ENCODE results near the gene SORCS2. TPM values are rescaled to one million over a fixed set of nuclear protein-coding genes. Genes with fewer than 3 reads are reported as not detected.

Gene SORCS2
- total and polyA plus RNA-seq, 2 of the 13 experiments (the other 11 are each of a cell fraction or from before 2014, with no cell fraction given): 0.82 to 1.0 TPM

GRCh38 chr4:7147261-7147660 is 45.1 kb upstream of the SORCS2 start:
- no TSS peak for BruUV-seq (replicated peaks)
- Histone ChIP-seq H2AFZ (ENCODE audit: low read length) (no peak overlapping the region), H3K4me2 (ENCODE audit: low read depth, low read length) (no peak overlapping the region), H3K79me2 (ENCODE audit: insufficient read depth, low read length) (no peaks in the 10 kb centered on the region), H4K20me1 (ENCODE audit: insufficient read depth, low read length) (no peaks in the 10 kb centered on the region), H3K4me1 (ENCODE audit: insufficient read depth, low read length) (peaks cover 23% of the 10 kb centered on the region), H3K9me3 (ENCODE audit: low read length) (no peaks in the 10 kb centered on the region), H3K4me3 (replicated peaks in 1 of 3; ENCODE audit: insufficient read depth in 1 of 3, low read depth in 2 of 3, low read length in 3 of 3) (no peak overlapping the region), H3K9ac (ENCODE audit: insufficient read depth, low read depth, low read length) (no peak overlapping the region), H3K27me3 (ENCODE audit: control insufficient read depth in 1 of 2, insufficient read depth in 2 of 2, low read length in 2 of 2) (peaks cover 6 to 65% of the 10 kb centered on the region in 2 experiments), H3K36me3 (replicated peaks in 1 of 2; ENCODE audit: control insufficient read depth in 1 of 2, insufficient read depth in 2 of 2, low read length in 2 of 2) (no peaks in the 10 kb centered on the region), H3K27ac (ENCODE audit: extremely low read length, insufficient read depth, low read length) (no peak overlapping the region)
- TF ChIP-seq HCFC1 (IDR thresholded peaks at IDR 0.05; ENCODE audit: low read depth, low read length): no peak
- no peak for TF ChIP-seq HNRNPH1 (optimal IDR thresholded peaks at IDR 0.05; ENCODE audit: low read depth, low read length)
- TF ChIP-seq ZBTB38 (CRISPR knock-in tag; IDR thresholded peaks at IDR 0.05): no peak
- TF ChIP-seq PHF5A (CRISPR knock-in tag; IDR thresholded peaks at IDR 0.05; ENCODE audit: low read depth, unreplicated experiment): no peak
- no peak for TF ChIP-seq NFE2L1 (CRISPR knock-in tag; IDR thresholded peaks at IDR 0.05; ENCODE audit: borderline replicate concordance)
- TF ChIP-seq ZNF772 (CRISPR knock-in tag; IDR thresholded peaks at IDR 0.05): no peak
- no peak for TF ChIP-seq CENPX (CRISPR knock-in tag; IDR thresholded peaks at IDR 0.05)
- TF ChIP-seq LCORL (IDR thresholded peaks at IDR 0.05): no peak
- no peak for TF ChIP-seq LCORL (CRISPR knock-in tag; IDR thresholded peaks at IDR 0.05)
- no peak for TF ChIP-seq ZNF891 (CRISPR knock-in tag; IDR thresholded peaks at IDR 0.05)
- no peak for TF ChIP-seq ZNF205 (CRISPR knock-in tag; IDR thresholded peaks at IDR 0.05)
- TF ChIP-seq MBD4 (IDR thresholded peaks at IDR 0.05; ENCODE audit: borderline replicate concordance, low read length): no peak
- TF ChIP-seq TEAD2 (CRISPR knock-in tag; IDR thresholded peaks at IDR 0.05): no peak
- FAIRE-seq: no peak
- no peak for ATAC-seq
- 60% methylated on average over 7 of the region's 15 CpGs for WGBS (ENCODE audit: low lambda C conversion rate)
- CTCF ChIA-PET (ENCODE audit: low intra/inter-chr PET ratio, low total read pairs): no interaction called here
- POLR2A ChIA-PET: no interaction called here
- DNase-seq (ENCODE audit: low spot score): no peak
- intact Hi-C loops (cut with micrococcal nuclease; ENCODE audit: unreplicated experiment) (no loop called here), in situ Hi-C loops (cut with HindIII; ENCODE audit: extremely low pct_ligation_motif_present, low pct_unique_long_range_greater_than_20kb) (no loop called here)
